SK-N-MC (cell line): ENCODE results near the gene ADAMTSL3.
"Not testable (repeated sequence)": the region's sequence is repeated elsewhere in the genome, so short reads cannot be mapped to it uniquely, and the experiment has no call there.

Experiments
- DNase-seq: peaks from one replicate; pipeline ENCODE4 v3.0.0-alpha.2; 2011; ENCODE audit warnings: low read depth, low spot score
- H3K27ac ChIP-seq: fragments of 200-600 bp; sonication (generic); 2 replicates; pipeline ENCODE4 v1.5.1; 2016; ENCODE audit warnings: mixed run types
- H3K36me3 ChIP-seq: fragments of 200-600 bp; sonication (generic); 2 replicates; pipeline ENCODE4 v1.6.1; 2017; ENCODE audit warnings: antibody characterized with exemption, low read length, mixed read lengths; ENCODE audit not compliant: insufficient read depth
- H3K4me3 ChIP-seq: fragments of 200-600 bp; sonication (generic); 2 replicates; pipeline ENCODE4 v1.5.1; 2016
- H3K9ac ChIP-seq: fragments of 200-600 bp; sonication (generic); 2 replicates; pipeline ENCODE4 v1.8.0; 2017; ENCODE audit warnings: mixed run types, mixed read lengths; ENCODE audit not compliant: insufficient read length
- H3K9me3 ChIP-seq: fragments of 200-600 bp; sonication (generic); 2 replicates; pipeline ENCODE4 v1.6.1; 2017; ENCODE audit warnings: low read depth, mild to moderate bottlenecking, antibody characterized with exemption, low read length, moderate library complexity, mixed read lengths
- EZH2 ChIP-seq: fragments of 200-600 bp; sonication (generic); IDR thresholded peaks from one replicate; pipeline ENCODE4 v1.6.1; 2017; ENCODE audit warnings: antibody characterized with exemption
- FOXP2 ChIP-seq: optimal IDR thresholded peaks from 2 replicates; pipeline ENCODE3; 2011; ENCODE audit warnings: mild to moderate bottlenecking, moderate library complexity; ENCODE audit not compliant: insufficient read depth; ENCODE audit errors: extremely low read length, control extremely low read depth
- POLR2AphosphoS5 ChIP-seq: IDR thresholded peaks from 2 replicates; pipeline ENCODE4 v1.6.1; 2012; ENCODE audit warnings: mild to moderate bottlenecking, low read depth, low read length, borderline replicate concordance

Gene ADAMTSL3

GRCh38 chr15:83960192-83960829 lies 306.4 kb downstream of the ADAMTSL3 start:
- Histone ChIP-seq H3K9me3 (no peaks in the 10 kb centered on the region), H3K27ac (no peak overlapping the region), H3K4me3 (no peak overlapping the region), H3K36me3 (no peaks in the 10 kb centered on the region), H3K9ac (no peak overlapping the region)
- DNase-seq = no peak
- TF ChIP-seq POLR2AphosphoS5 = no peak
- no peak for TF ChIP-seq FOXP2
- no peak for TF ChIP-seq EZH2

- Histone ChIP-seq H3K36me3 (no peaks in the 10 kb centered on the region), H3K9me3 (no peaks in the 10 kb centered on the region), H3K27ac (no peak overlapping the region), H3K4me3 (no peak overlapping the region), H3K9ac (no peak overlapping the region)
- TF ChIP-seq FOXP2 = no peak
- no peak for DNase-seq
These were observed 307.4 kb downstream of the ADAMTSL3 start for GRCh38 chr15:83961311-83961710.

DNA sequence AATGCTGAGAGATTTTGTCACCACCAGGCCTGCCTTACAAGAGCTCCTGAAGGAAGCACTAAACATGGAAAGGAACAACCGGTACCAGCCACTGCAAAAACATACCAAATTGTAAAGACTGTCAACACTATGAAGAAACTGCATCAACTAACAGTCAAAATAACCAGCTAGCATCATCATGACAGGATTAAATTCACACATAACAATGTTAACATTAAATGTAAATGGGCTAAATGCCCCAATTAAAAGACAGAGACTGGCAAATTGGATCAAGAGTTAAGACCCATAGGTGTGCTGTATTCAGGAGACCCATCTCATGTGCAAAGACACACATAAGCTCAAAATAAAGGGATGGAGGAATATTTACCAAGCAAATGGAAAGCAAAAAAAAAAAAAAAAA lies 311.0 kb downstream of the ADAMTSL3 start:
- not testable (repeated sequence) for H3K9ac ChIP-seq, DNase-seq, H3K27ac ChIP-seq, H3K36me3 ChIP-seq, H3K4me3 ChIP-seq, H3K9me3 ChIP-seq

DNA sequence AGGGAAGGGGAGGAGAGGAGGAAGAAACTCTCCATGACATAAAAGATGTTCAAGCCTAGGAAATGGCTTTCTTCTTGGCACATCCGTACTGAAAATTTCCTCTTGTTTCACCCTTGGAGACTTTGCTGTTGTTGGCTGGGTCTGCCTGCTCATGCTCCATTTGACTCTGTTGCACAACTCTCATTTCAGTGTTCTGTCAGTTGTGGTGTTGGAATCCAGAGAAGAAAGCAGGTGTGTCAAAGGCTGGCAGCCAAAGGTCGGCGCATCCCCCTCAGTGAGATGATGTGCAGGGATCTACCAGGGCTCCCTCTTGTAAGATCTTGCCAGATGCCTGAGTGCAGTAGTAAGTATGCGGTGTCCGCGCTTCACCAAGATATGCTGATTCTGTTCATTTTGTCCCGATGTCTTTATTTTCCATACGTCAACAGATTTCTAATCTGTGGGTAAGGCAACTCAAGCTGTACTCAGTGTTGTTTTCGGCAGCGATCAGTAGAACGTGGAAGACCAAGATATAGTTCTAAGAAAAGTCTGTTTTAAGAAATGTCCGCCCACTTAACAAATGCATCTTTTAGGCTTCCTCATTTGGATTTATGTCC lies 316.5 kb downstream of the ADAMTSL3 start:
- H3K9ac ChIP-seq = no peak overlapping the region
- H3K9me3 ChIP-seq = no peaks in the 10 kb centered on the region
- DNase-seq = peak; percentile 16
- TF ChIP-seq EZH2 (no peak), FOXP2 (no peak), POLR2AphosphoS5 (no peak)
- peak overlapping the region; percentile 61 for H3K4me3 ChIP-seq
- 0 out of 2 replicates have a peak overlapping the region, but pooled peaks have one; percentile 26 for H3K27ac ChIP-seq
- no peaks in the 10 kb centered on the region for H3K36me3 ChIP-seq

DNA sequence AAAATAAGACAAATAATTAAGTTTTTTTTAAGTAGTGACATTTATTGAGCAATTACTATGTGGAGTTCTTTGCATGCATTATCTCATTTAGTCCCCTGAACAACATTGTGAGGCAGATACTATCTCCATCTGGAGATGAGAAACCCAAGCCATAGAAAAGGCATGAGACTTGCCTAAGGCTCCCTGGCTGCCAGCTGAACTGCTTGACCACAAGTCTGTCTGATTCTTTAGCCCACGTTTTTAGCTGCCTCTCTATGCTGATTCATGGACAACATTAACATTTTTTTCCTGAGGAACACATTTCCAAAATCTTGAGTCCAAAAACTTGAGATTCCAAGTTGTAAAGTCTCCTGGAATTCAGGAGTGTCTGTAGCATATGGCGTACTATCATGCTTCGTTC lies 318.1 kb downstream of the ADAMTSL3 start:
- H3K9ac ChIP-seq = no peak overlapping the region
- no peak overlapping the region for H3K4me3 ChIP-seq
- H3K9me3 ChIP-seq = no peaks in the 10 kb centered on the region
- no peak for DNase-seq
- TF ChIP-seq FOXP2 (no peak), EZH2 (no peak), POLR2AphosphoS5 (no peak)
- no peak overlapping the region for H3K27ac ChIP-seq
- no peaks in the 10 kb centered on the region for H3K36me3 ChIP-seq

GRCh38 chr15:83973816-83974215 lies 319.9 kb downstream of the ADAMTSL3 start:
- no peak overlapping the region for H3K9ac ChIP-seq
- no peak overlapping the region for H3K4me3 ChIP-seq
- no peaks in the 10 kb centered on the region for H3K36me3 ChIP-seq
- H3K9me3 ChIP-seq = no peaks in the 10 kb centered on the region
- no peak for TF ChIP-seq EZH2
- TF ChIP-seq FOXP2 = no peak
- DNase-seq = no peak
- no peak overlapping the region for H3K27ac ChIP-seq

GRCh38 chr15:83977992-83978391 lies 324.1 kb downstream of the ADAMTSL3 start:
- no peak for DNase-seq
- no peaks in the 10 kb centered on the region for H3K36me3 ChIP-seq
- no peak overlapping the region for H3K4me3 ChIP-seq
- H3K9ac ChIP-seq = no peak overlapping the region
- no peak for TF ChIP-seq FOXP2
- TF ChIP-seq EZH2 = no peak
- TF ChIP-seq POLR2AphosphoS5 = no peak
- no peaks in the 10 kb centered on the region for H3K9me3 ChIP-seq
- no peak overlapping the region for H3K27ac ChIP-seq

DNA sequence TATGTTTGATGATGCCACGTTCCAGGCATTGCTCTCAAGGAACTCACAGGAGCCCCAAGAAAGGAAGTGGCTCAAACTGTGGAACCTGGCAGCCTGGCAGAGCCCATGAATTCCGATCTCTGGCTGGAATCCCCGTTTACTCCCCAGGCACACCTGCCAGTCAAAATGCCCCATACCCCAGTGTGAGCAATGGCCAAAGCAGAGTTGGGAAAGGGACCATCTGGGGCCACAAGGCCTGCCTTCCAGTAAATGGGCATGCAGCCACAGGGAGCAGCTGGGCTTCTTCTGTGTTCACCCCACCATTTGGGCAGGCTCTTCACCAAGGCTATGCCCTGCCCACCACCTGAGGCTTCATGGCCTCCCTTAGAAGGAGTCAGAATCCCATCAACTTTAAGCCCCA lies 324.7 kb downstream of the ADAMTSL3 start:
- no peak overlapping the region for H3K27ac ChIP-seq
- no peak overlapping the region for H3K9ac ChIP-seq
- DNase-seq = no peak
- H3K36me3 ChIP-seq = no peaks in the 10 kb centered on the region
- TF ChIP-seq EZH2 (no peak), POLR2AphosphoS5 (no peak), FOXP2 (no peak)
- H3K9me3 ChIP-seq = no peaks in the 10 kb centered on the region
- no peak overlapping the region for H3K4me3 ChIP-seq

DNA sequence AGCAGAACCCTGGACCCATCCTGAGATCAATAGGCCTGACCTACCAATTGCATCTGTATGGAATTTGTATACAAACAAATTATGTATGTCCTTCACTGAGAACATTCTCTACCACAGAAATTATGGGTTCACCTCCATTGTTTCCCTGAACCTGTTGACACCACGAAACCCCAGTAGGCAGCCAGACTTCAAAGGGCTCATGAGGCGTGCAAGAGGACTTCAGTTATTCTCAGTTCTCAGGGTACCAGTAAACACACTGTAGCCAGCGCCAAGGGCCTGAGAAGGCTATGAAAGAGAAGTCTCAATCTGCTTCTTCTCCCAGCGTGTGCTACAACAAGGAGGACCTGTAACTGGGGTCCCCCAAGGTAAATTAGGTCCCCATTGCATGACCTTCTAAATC lies 326.7 kb downstream of the ADAMTSL3 start:
- DNase-seq = no peak
- Histone ChIP-seq H3K27ac (no peak overlapping the region), H3K4me3 (no peak overlapping the region), H3K36me3 (no peaks in the 10 kb centered on the region), H3K9ac (no peak overlapping the region), H3K9me3 (no peaks in the 10 kb centered on the region)
- TF ChIP-seq POLR2AphosphoS5 = no peak
- no peak for TF ChIP-seq FOXP2
